SK-N-SH (cell line): ENCODE measurements around the gene SNAPC3. TPM values are rescaled to one million over a fixed set of nuclear protein-coding genes. Genes with fewer than 3 reads are reported as not detected.

Experiments
- CTCF ChIA-PET: fragments of 300-600, 350-600 bp; formaldehyde crosslinking; extraction: SDS; loops from one replicate; lab custom pipeline; 2021; lab: Yijun Ruan, JAX
- POLR2A ChIA-PET: fragments of 350-600 bp; sonication (Branson Sonifier 250); formaldehyde crosslinking; extraction: SDS; loops from one replicate; lab custom pipeline; 2020; ENCODE audit warnings: antibody characterized with exemption, inconsistent platforms; lab: Yijun Ruan, JAX
- DNase-seq: peaks from one replicate; pipeline ENCODE4 v3.0.0; 2012
- H2AFZ ChIP-seq: fragments of 200-600 bp; sonication (generic); 2 replicates; pipeline ENCODE4 v1.8.1; 2016; ENCODE audit warnings: antibody characterized with exemption, mild to moderate bottlenecking, low read depth
- H3F3A ChIP-seq: fragments of 200-600 bp; sonication (generic); replicated peaks from 2 replicates; pipeline ENCODE3; 2016; ENCODE audit warnings: antibody characterized with exemption, mild to moderate bottlenecking; ENCODE audit not compliant: insufficient read depth
- H3K27ac ChIP-seq, 2 experiments: fragments of 200-500 bp in 1 of 2; fragments of 200-600 bp in 1 of 2; sonication (Bioruptor generic) in 1 of 2; sonication (generic), shearing (Covaris generic) in 1 of 2; 2 replicates each; pipeline versions ENCODE4 v1.5.1 to v1.6.1; 2014 to 2016; ENCODE audit warnings: low read depth in 2 of 2, inconsistent platforms in 1 of 2, low read length in 1 of 2, mild to moderate bottlenecking in 1 of 2, mixed read lengths in 1 of 2
- H3K27me3 ChIP-seq: fragments of 200-600 bp; sonication (generic), shearing (Covaris generic); 2 replicates; pipeline ENCODE4 v1.6.1; 2016; ENCODE audit warnings: mixed run types; ENCODE audit not compliant: insufficient read depth
- H3K36me3 ChIP-seq, 2 experiments: fragments of 200-500 bp in 1 of 2; fragments of 200-600 bp in 1 of 2; sonication (Bioruptor generic) in 1 of 2; sonication (generic) in 1 of 2; replicated peaks in 1 of 2; 2 replicates each; pipeline versions ENCODE3 to v1.5.1; 2014 to 2016; ENCODE audit warnings: low read length in 1 of 2, mild to moderate bottlenecking in 1 of 2; ENCODE audit not compliant: insufficient read depth in 2 of 2, control insufficient read depth in 1 of 2
- H3K4me1 ChIP-seq, 2 experiments: fragments of 200-500 bp in 1 of 2; fragments of 200-600 bp in 1 of 2; sonication (Bioruptor generic) in 1 of 2; sonication (generic), shearing (Covaris generic) in 1 of 2; 2 replicates each; pipeline versions ENCODE4 v1.5.1 to v1.6.1; 2014 to 2016; ENCODE audit warnings: low read depth in 1 of 2, low read length in 1 of 2, mixed run types in 1 of 2; ENCODE audit not compliant: insufficient read depth in 2 of 2, control insufficient read depth in 1 of 2
- H3K4me2 ChIP-seq: fragments of 200-600 bp; sonication (generic), shearing (Covaris generic); 2 replicates; pipeline ENCODE4 v1.6.1; 2017; ENCODE audit warnings: mixed run types
- H3K4me3 ChIP-seq, 2 experiments: fragments of 200-500 bp in 1 of 2; fragments of 200-600 bp in 1 of 2; sonication (Bioruptor generic) in 1 of 2; sonication (generic), shearing (Covaris generic) in 1 of 2; 2 replicates each; pipeline versions ENCODE4 v1.5.1 to v1.8.1; 2014 to 2016; ENCODE audit warnings: low read depth in 2 of 2, inconsistent platforms in 1 of 2, low read length in 1 of 2, mild to moderate bottlenecking in 1 of 2, mixed read lengths in 1 of 2, moderate library complexity in 1 of 2
- H3K79me2 ChIP-seq: fragments of 200-600 bp; sonication (generic); 2 replicates; pipeline ENCODE4 v1.8.1; 2017; ENCODE audit warnings: mild to moderate bottlenecking; ENCODE audit not compliant: insufficient read depth
- H3K9ac ChIP-seq: fragments of 200-600 bp; sonication (generic); 2 replicates; pipeline ENCODE4 v1.6.1; 2017; ENCODE audit warnings: mixed run types
- H3K9me2 ChIP-seq: fragments of 200-600 bp; sonication (generic); 2 replicates; pipeline ENCODE4 v1.6.1; 2017; ENCODE audit warnings: mixed run types
- H3K9me3 ChIP-seq: fragments of 200-600 bp; sonication (generic); 2 replicates; pipeline ENCODE4 v1.6.1; 2017; ENCODE audit warnings: mixed run types, mild to moderate bottlenecking, moderate library complexity
- H4K20me1 ChIP-seq: fragments of 200-600 bp; sonication (generic); 2 replicates; pipeline ENCODE4 v1.6.1; 2017; ENCODE audit warnings: mild to moderate bottlenecking, mixed run types; ENCODE audit not compliant: insufficient read depth
- CTCF ChIP-seq: fragments of 200-600 bp; sonication (generic); IDR thresholded peaks from 2 replicates; pipeline ENCODE4 v1.6.1; 2017; ENCODE audit warnings: antibody characterized with exemption, mild to moderate bottlenecking, moderate library complexity
- ELF1 ChIP-seq: IDR thresholded peaks from 2 replicates; pipeline ENCODE4 v1.4.0; 2012
- FOXJ3 ChIP-seq: sonication (generic); formaldehyde crosslinking; IDR thresholded peaks from 2 replicates; pipeline ENCODE4 v1.5.1; 2020; ENCODE audit warnings: mild to moderate bottlenecking, missing genetic modification reagents
- JUND ChIP-seq: IDR thresholded peaks from 2 replicates; pipeline ENCODE4 v1.4.0; 2012
- MAX ChIP-seq: IDR thresholded peaks from 2 replicates; pipeline ENCODE4 v1.4.0; 2012; ENCODE audit warnings: low read depth
- MXI1 ChIP-seq: IDR thresholded peaks from 2 replicates; pipeline ENCODE4 v1.6.1; 2012; ENCODE audit warnings: mild to moderate bottlenecking, low read depth, low read length, improper control_type of control experiment
- POLR2AphosphoS5 ChIP-seq: IDR thresholded peaks from 2 replicates; pipeline ENCODE4 v1.6.1; 2012; ENCODE audit warnings: low read depth, low read length
- RAD21 ChIP-seq: IDR thresholded peaks from 2 replicates; pipeline ENCODE4 v1.6.1; 2012; ENCODE audit warnings: mild to moderate bottlenecking, low read length
- REST ChIP-seq: IDR thresholded peaks from 2 replicates; pipeline ENCODE4 v1.6.1; 2012; ENCODE audit warnings: mild to moderate bottlenecking, low read depth, low read length, moderate library complexity
- RFX5 ChIP-seq: IDR thresholded peaks from 2 replicates; pipeline ENCODE4 v1.6.1; 2012; ENCODE audit warnings: mild to moderate bottlenecking, improper control_type of control experiment, low read length
- RXRA ChIP-seq: IDR thresholded peaks from 2 replicates; pipeline ENCODE4 v1.4.0; 2012; ENCODE audit warnings: low read depth, mild to moderate bottlenecking, borderline replicate concordance
- SIN3A ChIP-seq: IDR thresholded peaks from 2 replicates; pipeline ENCODE4 v1.6.1; 2012; ENCODE audit warnings: low read depth, mild to moderate bottlenecking, low read length, moderate library complexity, borderline replicate concordance
- TAF1 ChIP-seq: IDR thresholded peaks from 2 replicates; pipeline ENCODE4 v1.6.1; 2012; ENCODE audit warnings: low read depth, mild to moderate bottlenecking, low read length, moderate library complexity, borderline replicate concordance
- TCF12 ChIP-seq: IDR thresholded peaks from 2 replicates; pipeline ENCODE4 v1.4.0; 2012
- TEAD4 ChIP-seq: IDR thresholded peaks from 2 replicates; pipeline ENCODE4 v1.4.0; 2012; ENCODE audit warnings: mild to moderate bottlenecking, borderline replicate concordance; ENCODE audit not compliant: insufficient read depth
- USF1 ChIP-seq: IDR thresholded peaks from 2 replicates; pipeline ENCODE4 v1.4.0; 2012; ENCODE audit warnings: low read depth, borderline replicate concordance
- YY1 ChIP-seq: IDR thresholded peaks from 2 replicates; pipeline ENCODE4 v1.4.0; 2012; ENCODE audit warnings: low read depth, mild to moderate bottlenecking
- ZBTB33 ChIP-seq: IDR thresholded peaks from 2 replicates; pipeline ENCODE4 v1.4.0; 2012; ENCODE audit warnings: low read depth, borderline replicate concordance
- whole genome bisulfite sequencing: methylation state at CpG from one replicate; pipeline ENCODE4 v1.1.6; 2017; ENCODE audit warnings: low lambda C conversion rate; 5-methylcytosine and 5-hydroxymethylcytosine counted together
- polyA plus RNA-seq, 3 experiments: library from polyadenylated mRNA; depleted of rRNA; stranded (reverse); fragments of >200 nt; gene quantifications; 2 replicates each; pipeline ENCODE4 v1.2.3, GENCODE V29; 2012

Gene SNAPC3
- polyA plus RNA-seq, 1 of the 3 experiments (the other 2 are of a cell fraction) = 20.6 TPM

- TF ChIP-seq RFX5 (no peak), ELF1 (peak; percentile 52), TEAD4 (no peak)
Measured at GRCh38 chr9:15422372-15423230, at the start of gene SNAPC3 (continued).

- TF ChIP-seq ZBTB33 = no peak
- no peak for TF ChIP-seq MAX
- no peak for TF ChIP-seq USF1
- no peak for TF ChIP-seq CTCF
- TF ChIP-seq MXI1 = no peak
- no peak for TF ChIP-seq YY1
- TF ChIP-seq FOXJ3 (CRISPR knock-in tag) = no peak
- no peak for TF ChIP-seq TCF12
- no peak for TF ChIP-seq REST
- no peak for TF ChIP-seq TAF1
- TF ChIP-seq RAD21 = no peak
- no peak for TF ChIP-seq RXRA
- no peak for TF ChIP-seq ELF1
- TF ChIP-seq TEAD4 = no peak
- no peak for TF ChIP-seq SIN3A
- no peak for TF ChIP-seq POLR2AphosphoS5
- TF ChIP-seq JUND = no peak
- H3K4me2 ChIP-seq = no peak overlapping the region
- H2AFZ ChIP-seq = no peak overlapping the region
- no peaks in the 10 kb centered on the region for H3K9me2 ChIP-seq
- DNase-seq = no peak
- H3K79me2 ChIP-seq = no peaks in the 10 kb centered on the region
- no peak overlapping the region for H3K27ac ChIP-seq
- H3K4me3 ChIP-seq = no peak overlapping the region
- H3F3A ChIP-seq = no peaks in the 10 kb centered on the region
- H3K9ac ChIP-seq = no peak overlapping the region
- H4K20me1 ChIP-seq = no peaks in the 10 kb centered on the region
- no peaks in the 10 kb centered on the region for H3K27me3 ChIP-seq
- 17% methylated on average over 2 of the region's 2 CpGs for WGBS
- H3K36me3 ChIP-seq = no peaks in the 10 kb centered on the region
- H3K9me3 ChIP-seq = no peaks in the 10 kb centered on the region
- CTCF ChIA-PET = interaction anchor here (1.3 kb wide), 1 partner anchor 48 kb away, joined by 4 read pairs; no protein-coding TSS in a partner anchor
- POLR2A ChIA-PET = no interaction called here
- no peaks in the 10 kb centered on the region for H3K4me1 ChIP-seq
Measured at GRCh38 chr9:15373881-15374280, 48.8 kb upstream of the SNAPC3 start.
